SK-N-SH (cell line): ENCODE results near the gene WDTC1.

Source experiments
- EP300 ChIP-seq, 2 experiments: IDR thresholded peaks; 2 replicates each; pipeline versions ENCODE4 v1.4.0 to v1.6.1; 2012; ENCODE audit warnings: borderline replicate concordance in 1 of 2, low read depth in 1 of 2, low read length in 1 of 2
- POLR2AphosphoS5 ChIP-seq: IDR thresholded peaks from 2 replicates; pipeline ENCODE4 v1.6.1; 2012; ENCODE audit warnings: low read depth, low read length
- TAF1 ChIP-seq: IDR thresholded peaks from 2 replicates; pipeline ENCODE4 v1.6.1; 2012; ENCODE audit warnings: low read depth, mild to moderate bottlenecking, low read length, moderate library complexity, borderline replicate concordance
- TF ChIP-seq, protein P1 (sequence below): fragments of 200-600 bp; sonication (generic); IDR thresholded peaks from 2 replicates; pipeline ENCODE4 v1.6.1; 2017; ENCODE audit warnings: antibody characterized with exemption, mild to moderate bottlenecking, moderate library complexity
- TF ChIP-seq, protein P2 (sequence below): IDR thresholded peaks from 2 replicates; pipeline ENCODE4 v1.4.0; 2012; ENCODE audit warnings: low read depth

DNA sequence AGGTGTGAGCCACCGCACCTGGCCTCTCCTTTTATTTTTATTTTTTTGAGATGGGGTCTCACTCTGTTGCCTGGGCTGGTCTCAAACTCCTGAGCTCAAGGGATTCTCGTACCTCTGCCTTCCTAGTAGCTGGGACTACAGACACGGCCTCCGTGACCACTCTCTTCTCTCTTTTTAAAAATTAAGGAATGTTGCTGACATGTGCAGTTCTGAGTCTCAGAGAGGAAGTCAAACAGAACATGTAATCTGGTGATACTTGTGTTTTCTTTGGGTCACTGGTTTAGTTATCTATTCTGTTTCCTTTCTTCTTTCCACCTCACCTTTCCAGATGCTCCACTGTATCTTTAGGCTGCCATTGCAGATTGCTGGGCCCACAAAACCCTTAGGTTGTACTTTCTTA is 2.7 kb downstream of the WDTC1 start:
- TF ChIP-seq, protein P1, sequence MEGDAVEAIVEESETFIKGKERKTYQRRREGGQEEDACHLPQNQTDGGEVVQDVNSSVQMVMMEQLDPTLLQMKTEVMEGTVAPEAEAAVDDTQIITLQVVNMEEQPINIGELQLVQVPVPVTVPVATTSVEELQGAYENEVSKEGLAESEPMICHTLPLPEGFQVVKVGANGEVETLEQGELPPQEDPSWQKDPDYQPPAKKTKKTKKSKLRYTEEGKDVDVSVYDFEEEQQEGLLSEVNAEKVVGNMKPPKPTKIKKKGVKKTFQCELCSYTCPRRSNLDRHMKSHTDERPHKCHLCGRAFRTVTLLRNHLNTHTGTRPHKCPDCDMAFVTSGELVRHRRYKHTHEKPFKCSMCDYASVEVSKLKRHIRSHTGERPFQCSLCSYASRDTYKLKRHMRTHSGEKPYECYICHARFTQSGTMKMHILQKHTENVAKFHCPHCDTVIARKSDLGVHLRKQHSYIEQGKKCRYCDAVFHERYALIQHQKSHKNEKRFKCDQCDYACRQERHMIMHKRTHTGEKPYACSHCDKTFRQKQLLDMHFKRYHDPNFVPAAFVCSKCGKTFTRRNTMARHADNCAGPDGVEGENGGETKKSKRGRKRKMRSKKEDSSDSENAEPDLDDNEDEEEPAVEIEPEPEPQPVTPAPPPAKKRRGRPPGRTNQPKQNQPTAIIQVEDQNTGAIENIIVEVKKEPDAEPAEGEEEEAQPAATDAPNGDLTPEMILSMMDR, result no peak
- TF ChIP-seq, protein P2, sequence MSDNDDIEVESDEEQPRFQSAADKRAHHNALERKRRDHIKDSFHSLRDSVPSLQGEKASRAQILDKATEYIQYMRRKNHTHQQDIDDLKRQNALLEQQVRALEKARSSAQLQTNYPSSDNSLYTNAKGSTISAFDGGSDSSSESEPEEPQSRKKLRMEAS, result no peak
- TF ChIP-seq POLR2AphosphoS5 (no peak), EP300 (IDR thresholded peaks at IDR 0.05; ENCODE audit: borderline replicate concordance in 1 of 2, low read depth in 1 of 2, low read length in 1 of 2) (no peak), TAF1 (no peak)
